Hematopoietic multipotent progenitor cell (in vitro differentiated cells): Measurements from ENCODE around the gene RNF44. TPM values are rescaled to one million over a fixed set of nuclear protein-coding genes. Genes with fewer than 3 reads are reported as not detected.

Experiments
- DNase-seq, 3 donors: peaks; one replicate each; pipeline ENCODE4 v3.0.0-alpha.2; 2011 to 2015; ENCODE audit warnings: low read depth in 2 of 3, low spot score in 2 of 3
- total RNA-seq: library from RNA; depleted of rRNA; stranded (reverse); fragments of >200 nt; gene quantifications from one replicate; pipeline ENCODE4 v1.2.3, GENCODE V29; 2012

RNF44 gene
- total RNA-seq, 1 donor: 39.9 TPM

GRCh38 chr5:176524987-176525386, 12.2 kb downstream of the RNF44 start:
- DNase-seq: no peak

- DNase-seq: no peak
Observed at GRCh38 chr5:176524138-176524537, 13.1 kb downstream of the RNF44 start.

GRCh38 chr5:176521699-176522263, 15.4 kb downstream of the RNF44 start:
- no peak for DNase-seq

GRCh38 chr5:176521286-176521685, 15.9 kb downstream of the RNF44 start:
- DNase-seq: no peak

GRCh38 chr5:176519810-176520720, 17.1 kb downstream of the RNF44 start:
- no peak for DNase-seq

- DNase-seq: no peak
Observed at GRCh38 chr5:176517053-176517661, 20.0 kb downstream of the RNF44 start.

GRCh38 chr5:176515396-176515795, 21.8 kb downstream of the RNF44 start:
- DNase-seq: no peak

- peak in 1 of 3 donors; percentile 59 for DNase-seq
Observed at GRCh38 chr5:176514244-176514950, 22.8 kb downstream of the RNF44 start.

GRCh38 chr5:176513788-176514187, 23.4 kb downstream of the RNF44 start:
- DNase-seq: no peak

- DNase-seq: no peak
Observed at GRCh38 chr5:176508603-176509002, 28.6 kb downstream of the RNF44 start.

GRCh38 chr5:176507911-176508310, 29.3 kb downstream of the RNF44 start:
- no peak for DNase-seq

- no peak for DNase-seq
Observed at GRCh38 chr5:176503496-176503895, 33.7 kb downstream of the RNF44 start.

- DNase-seq: no peak
Observed at GRCh38 chr5:176501333-176501732, 35.9 kb downstream of the RNF44 start.

- DNase-seq: no peak
Observed at GRCh38 chr5:176500511-176500910, 36.7 kb downstream of the RNF44 start.

GRCh38 chr5:176499273-176499672, 37.9 kb downstream of the RNF44 start:
- DNase-seq: no peak

GRCh38 chr5:176497852-176498251, 39.4 kb downstream of the RNF44 start:
- DNase-seq: no peak

GRCh38 chr5:176492431-176492830, 44.8 kb downstream of the RNF44 start:
- no peak for DNase-seq

- DNase-seq: no peak
Observed at GRCh38 chr5:176491901-176492300, 45.3 kb downstream of the RNF44 start.

- DNase-seq: peak in 2 of 3 donors; percentile 46 to 80
Observed at GRCh38 chr5:176491101-176491502, 46.1 kb downstream of the RNF44 start.

GRCh38 chr5:176490301-176490700, 46.9 kb downstream of the RNF44 start:
- peak in 1 of 3 donors; percentile 9 for DNase-seq

GRCh38 chr5:176489077-176489476, 48.1 kb downstream of the RNF44 start:
- DNase-seq: no peak
